Retinal pigment epithelial cell (primary cell): ENCODE data around the gene EAF1.
"Not testable (repeated sequence)": the region's sequence is repeated elsewhere in the genome, so short reads cannot be mapped to it uniquely, and the experiment has no call there.

Source experiments
- DNase-seq: peaks from one replicate; pipeline ENCODE4 v3.0.0-alpha.2; 2010; ENCODE audit warnings: low read depth
- H3K4me3 ChIP-seq: 2 replicates; pipeline ENCODE4 v1.5.1; 2011; ENCODE audit warnings: mild to moderate bottlenecking, low read length, control low read depth, moderate library complexity
- CTCF ChIP-seq: conservative IDR thresholded peaks from 2 replicates; pipeline ENCODE4 v1.5.1; 2011; ENCODE audit warnings: low read depth, low read length, control low read depth, inconsistent platforms

Gene EAF1

GRCh38 chr3:15471861-15472260 lies 44.5 kb downstream of the EAF1 start:
- TF ChIP-seq CTCF, result no peak
- no peak for DNase-seq
- H3K4me3 ChIP-seq, result no peak overlapping the region

DNA sequence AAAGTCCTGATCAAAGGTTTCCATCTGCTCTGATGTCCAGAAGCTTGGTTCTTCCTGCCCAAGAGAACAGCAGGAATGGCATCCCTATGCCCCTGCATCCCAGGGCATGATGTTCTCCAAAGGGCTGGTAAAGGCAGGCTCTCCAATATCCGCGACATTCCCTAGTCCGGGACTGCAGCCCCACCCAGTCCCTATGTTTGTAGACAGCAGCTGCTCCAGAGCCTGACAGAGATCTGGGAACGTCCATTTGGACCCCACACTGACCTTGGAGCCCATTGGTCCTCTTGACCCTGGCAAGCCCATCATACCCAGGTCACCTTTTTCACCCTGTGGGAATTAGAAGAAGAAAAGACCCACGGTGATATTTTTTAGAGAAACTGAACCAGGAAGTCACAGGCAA lies 47.8 kb downstream of the EAF1 start:
- no peak overlapping the region for H3K4me3 ChIP-seq
- TF ChIP-seq CTCF, result no peak
- DNase-seq, result no peak

DNA sequence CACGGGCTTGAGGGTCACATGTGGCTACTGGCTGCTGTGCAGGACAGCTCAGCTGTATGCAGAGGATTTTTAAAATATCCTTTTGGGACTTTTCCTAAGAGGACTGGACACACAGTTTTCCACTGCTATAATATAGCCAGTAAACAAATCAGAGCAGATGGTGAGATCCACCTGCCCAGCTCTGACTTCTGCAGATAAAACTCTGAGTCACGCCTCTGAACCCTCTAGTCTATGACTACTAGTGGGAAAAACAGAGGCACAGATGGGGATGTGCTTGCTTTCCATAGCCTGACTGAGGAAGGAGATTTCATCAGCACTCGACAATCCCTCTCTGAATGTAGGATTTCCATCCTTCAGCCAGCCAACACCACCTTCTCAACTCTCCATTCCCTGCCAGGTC lies 49.0 kb downstream of the EAF1 start:
- no peak for TF ChIP-seq CTCF
- H3K4me3 ChIP-seq, result no peak overlapping the region
- DNase-seq, result no peak

- no peak for TF ChIP-seq CTCF
- DNase-seq, result peak; percentile 16
- no peak overlapping the region for H3K4me3 ChIP-seq
These were observed 50.7 kb downstream of the EAF1 start for GRCh38 chr3:15477951-15478639.

- no peak for TF ChIP-seq CTCF
- no peak overlapping the region for H3K4me3 ChIP-seq
- no peak for DNase-seq
These were observed 51.2 kb downstream of the EAF1 start for GRCh38 chr3:15478640-15478979.

DNA sequence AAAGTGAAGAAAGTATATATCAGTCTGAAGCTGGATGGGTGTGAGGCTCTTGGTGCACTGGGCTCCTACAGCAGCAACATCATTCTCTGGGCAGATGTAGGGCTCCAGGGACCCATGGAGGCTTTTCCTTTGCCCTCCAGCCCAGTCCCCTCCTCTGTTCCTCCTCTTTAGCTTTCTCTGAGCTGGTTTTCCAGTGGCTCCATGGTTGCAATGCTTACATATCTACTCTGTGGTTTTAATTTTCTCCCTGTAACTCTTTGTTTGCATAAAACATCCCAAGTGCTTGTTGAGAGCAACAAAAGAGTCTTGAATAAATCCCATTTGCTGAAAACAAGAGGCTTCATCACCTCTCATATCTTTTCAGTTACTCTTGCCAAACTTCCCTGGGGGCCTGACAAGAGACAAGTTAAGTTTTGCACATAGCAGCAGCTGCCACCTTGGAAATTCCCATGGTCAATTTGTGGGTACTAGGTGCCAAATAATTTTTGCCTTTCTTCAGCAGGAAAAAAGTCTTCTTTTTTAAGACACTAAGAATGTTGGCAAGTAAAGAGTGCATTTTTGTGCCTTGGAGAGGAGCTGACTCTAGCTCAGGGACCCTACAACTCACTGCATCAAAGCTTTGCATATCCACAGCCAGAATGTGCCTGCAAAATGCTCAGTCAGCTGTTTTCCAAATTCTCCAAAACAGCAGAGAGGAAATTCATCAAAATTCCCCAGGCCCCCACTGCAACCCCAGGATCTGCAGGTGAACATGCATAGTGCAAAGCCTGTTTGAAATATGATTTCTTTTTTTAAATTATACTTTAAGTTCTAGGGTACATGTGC lies 52.2 kb downstream of the EAF1 start:
- TF ChIP-seq CTCF, result no peak
- no peak overlapping the region for H3K4me3 ChIP-seq

GRCh38 chr3:15484551-15484950 lies 57.2 kb downstream of the EAF1 start:
- DNase-seq, H3K4me3 ChIP-seq: not testable (repeated sequence)

More for the DNA sequence above, 52.2 kb downstream of the EAF1 start:
- DNase-seq, result no peak
